Measurements from ENCODE around the gene EFNB2.

EFNB2 gene

GRCh38 chr13:106492588-106493475 lies 42.6 kb downstream of the EFNB2 start:
- no peaks in the 10 kb centered on the region for H3K4me1 ChIP-seq (ENCODE audit: insufficient read depth, insufficient read length)
- TF ChIP-seq ZNF274 (IDR thresholded peaks at IDR 0.05; ENCODE audit: low read depth, low read length), result no peak
- TF ChIP-seq YY1 (IDR thresholded peaks at IDR 0.05; ENCODE audit: insufficient read depth, insufficient read length), result no peak
- no peak for TF ChIP-seq SUZ12 (IDR thresholded peaks at IDR 0.05; ENCODE audit: extremely low read depth, insufficient read depth, insufficient read length)
- H3K27me3 ChIP-seq (ENCODE audit: insufficient read depth, insufficient read length), result no peaks in the 10 kb centered on the region
- DNase-seq (ENCODE audit: low read depth, low spot score), result no peak
- peaks cover 59% of the 10 kb centered on the region for H3K36me3 ChIP-seq (ENCODE audit: insufficient read depth, insufficient read length, low read length)
- no peaks in the 10 kb centered on the region for H3K9me3 ChIP-seq (ENCODE audit: insufficient read depth, low read length)
- no peak overlapping the region for H3K9ac ChIP-seq (ENCODE audit: insufficient read length, low read depth)
- no peak overlapping the region for H3K4me3 ChIP-seq (ENCODE audit: insufficient read length, low read depth)

DNA sequence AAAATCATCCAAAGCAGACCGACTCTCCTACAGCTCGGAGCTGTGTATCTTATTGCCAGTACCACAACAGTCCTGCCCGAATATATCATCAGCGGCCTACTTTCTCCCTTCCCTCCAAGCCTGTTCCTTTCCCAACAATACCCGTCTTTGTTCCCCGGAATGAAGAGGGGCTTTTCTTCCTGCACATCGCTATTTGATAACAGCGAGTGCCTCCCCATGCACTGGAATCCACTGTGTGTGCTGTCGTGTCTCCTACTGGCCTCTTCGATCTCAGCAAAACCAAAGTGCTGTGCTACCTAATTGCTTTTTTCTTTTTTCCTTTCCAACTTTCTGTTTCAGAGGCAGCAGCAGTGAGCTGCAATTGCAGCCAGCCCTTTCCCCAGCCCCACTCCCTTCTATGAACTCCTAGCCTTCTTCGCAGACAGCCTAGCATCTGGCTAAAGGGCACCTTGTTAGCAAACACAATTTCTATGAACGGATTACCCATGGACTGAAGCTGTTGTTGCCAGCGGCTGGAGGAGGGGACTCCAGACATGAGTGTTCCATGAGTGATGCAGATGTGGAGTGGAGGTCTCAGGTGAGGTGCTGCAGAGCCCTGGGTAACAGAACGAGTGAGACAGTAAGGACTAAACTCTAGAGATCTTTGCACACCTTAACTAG lies 43.4 kb downstream of the EFNB2 start:
- TF ChIP-seq YY1 (IDR thresholded peaks at IDR 0.05; ENCODE audit: insufficient read depth, insufficient read length) (no peak), SUZ12 (IDR thresholded peaks at IDR 0.05; ENCODE audit: extremely low read depth, insufficient read depth, insufficient read length) (no peak), ZNF274 (IDR thresholded peaks at IDR 0.05; ENCODE audit: low read depth, low read length) (no peak)
- no peaks in the 10 kb centered on the region for H3K9me3 ChIP-seq (ENCODE audit: insufficient read depth, low read length)
- no peak overlapping the region for H3K4me3 ChIP-seq (ENCODE audit: insufficient read length, low read depth)
- DNase-seq (ENCODE audit: low read depth, low spot score), result no peak
- no peaks in the 10 kb centered on the region for H3K4me1 ChIP-seq (ENCODE audit: insufficient read depth, insufficient read length)
- no peaks in the 10 kb centered on the region for H3K27me3 ChIP-seq (ENCODE audit: insufficient read depth, insufficient read length)
- peaks cover 59% of the 10 kb centered on the region for H3K36me3 ChIP-seq (ENCODE audit: insufficient read depth, insufficient read length, low read length)
- no peak overlapping the region for H3K9ac ChIP-seq (ENCODE audit: insufficient read length, low read depth)

DNA sequence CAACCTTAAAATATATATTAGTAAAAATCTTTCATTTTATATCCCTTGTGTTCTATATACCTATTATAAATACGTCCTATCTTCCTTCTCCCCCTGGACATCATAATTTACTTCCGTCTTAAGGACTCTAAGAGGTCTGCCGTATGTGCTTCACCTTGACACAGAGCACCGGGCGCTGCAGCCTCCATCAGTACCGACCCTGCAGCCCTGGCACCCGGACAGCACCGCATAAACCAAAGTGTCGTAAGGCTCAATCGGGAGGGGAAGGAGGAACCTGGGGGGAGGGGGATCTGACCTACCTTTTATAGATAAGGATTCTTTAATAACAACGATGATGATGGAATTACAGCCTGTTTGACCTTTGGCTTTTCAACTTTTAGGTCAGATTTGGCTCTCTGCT lies 44.0 kb downstream of the EFNB2 start:
- H3K4me3 ChIP-seq (ENCODE audit: insufficient read length, low read depth), result no peak overlapping the region
- no peak for DNase-seq (ENCODE audit: low read depth, low spot score)
- no peak overlapping the region for H3K9ac ChIP-seq (ENCODE audit: insufficient read length, low read depth)
- H3K27me3 ChIP-seq (ENCODE audit: insufficient read depth, insufficient read length), result no peaks in the 10 kb centered on the region
- H3K36me3 ChIP-seq (ENCODE audit: insufficient read depth, insufficient read length, low read length), result peaks cover 56% of the 10 kb centered on the region
- TF ChIP-seq YY1 (IDR thresholded peaks at IDR 0.05; ENCODE audit: insufficient read depth, insufficient read length), result no peak
- TF ChIP-seq SUZ12 (IDR thresholded peaks at IDR 0.05; ENCODE audit: extremely low read depth, insufficient read depth, insufficient read length), result no peak
- no peak for TF ChIP-seq ZNF274 (IDR thresholded peaks at IDR 0.05; ENCODE audit: low read depth, low read length)
- H3K9me3 ChIP-seq (ENCODE audit: insufficient read depth, low read length), result no peaks in the 10 kb centered on the region
- no peaks in the 10 kb centered on the region for H3K4me1 ChIP-seq (ENCODE audit: insufficient read depth, insufficient read length)

- Histone ChIP-seq H3K9ac (ENCODE audit: insufficient read length, low read depth) (no peak overlapping the region), H3K36me3 (ENCODE audit: insufficient read depth, insufficient read length, low read length) (peaks cover 51% of the 10 kb centered on the region), H3K4me1 (ENCODE audit: insufficient read depth, insufficient read length) (no peaks in the 10 kb centered on the region), H3K4me3 (ENCODE audit: insufficient read length, low read depth) (no peak overlapping the region), H3K9me3 (ENCODE audit: insufficient read depth, low read length) (no peaks in the 10 kb centered on the region), H3K27me3 (ENCODE audit: insufficient read depth, insufficient read length) (no peaks in the 10 kb centered on the region)
- DNase-seq (ENCODE audit: low read depth, low spot score), result no peak
- TF ChIP-seq ZNF274 (IDR thresholded peaks at IDR 0.05; ENCODE audit: low read depth, low read length) (no peak), YY1 (IDR thresholded peaks at IDR 0.05; ENCODE audit: insufficient read depth, insufficient read length) (no peak), SUZ12 (IDR thresholded peaks at IDR 0.05; ENCODE audit: extremely low read depth, insufficient read depth, insufficient read length) (no peak)
These were observed 44.7 kb downstream of the EFNB2 start for GRCh38 chr13:106490569-106491321.

DNA sequence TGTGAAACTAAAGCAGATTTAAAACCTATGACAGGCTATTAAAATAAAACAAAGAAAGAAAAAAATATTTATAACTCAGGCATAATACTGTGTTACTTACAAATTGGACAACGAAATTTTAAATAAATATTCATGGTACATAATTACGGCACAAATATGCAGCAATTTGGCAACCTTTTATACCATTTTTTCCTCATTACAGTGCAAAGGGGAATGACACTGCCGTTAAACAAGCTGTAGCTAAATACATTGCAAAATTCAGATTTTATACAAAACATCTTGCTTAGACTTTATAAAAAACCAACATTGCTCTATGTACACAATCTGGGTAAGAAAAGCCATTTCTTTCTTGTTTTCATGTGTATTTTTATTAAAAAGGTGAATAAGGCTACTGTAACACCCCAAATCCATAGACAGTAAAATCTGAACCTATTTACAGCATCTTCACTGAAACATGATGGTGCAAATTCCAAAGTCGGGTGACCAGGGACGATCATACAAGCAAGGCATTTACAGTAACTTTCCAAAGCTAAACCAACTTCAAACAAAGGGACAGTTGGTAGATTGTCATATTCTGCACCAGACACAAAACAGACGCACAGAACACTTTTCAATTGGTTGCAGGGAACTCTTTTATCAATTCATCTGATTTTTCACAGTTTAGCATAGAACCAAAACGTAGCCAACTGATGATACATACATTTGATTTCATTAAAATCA lies 45.5 kb downstream of the EFNB2 start:
- Histone ChIP-seq H3K9ac (ENCODE audit: insufficient read length, low read depth) (no peak overlapping the region), H3K4me1 (ENCODE audit: insufficient read depth, insufficient read length) (no peaks in the 10 kb centered on the region), H3K4me3 (ENCODE audit: insufficient read length, low read depth) (no peak overlapping the region), H3K36me3 (ENCODE audit: insufficient read depth, insufficient read length, low read length) (peaks cover 44% of the 10 kb centered on the region), H3K9me3 (ENCODE audit: insufficient read depth, low read length) (no peaks in the 10 kb centered on the region), H3K27me3 (ENCODE audit: insufficient read depth, insufficient read length) (no peaks in the 10 kb centered on the region)
- no peak for DNase-seq (ENCODE audit: low read depth, low spot score)
- no peak for TF ChIP-seq YY1 (IDR thresholded peaks at IDR 0.05; ENCODE audit: insufficient read depth, insufficient read length)

GRCh38 chr13:106488686-106489085 lies 46.8 kb downstream of the EFNB2 start:
- no peak for DNase-seq (ENCODE audit: low read depth, low spot score)
- Histone ChIP-seq H3K4me3 (ENCODE audit: insufficient read length, low read depth) (no peak overlapping the region), H3K9me3 (ENCODE audit: insufficient read depth, low read length) (no peaks in the 10 kb centered on the region), H3K36me3 (ENCODE audit: insufficient read depth, insufficient read length, low read length) (peaks cover 31% of the 10 kb centered on the region), H3K9ac (ENCODE audit: insufficient read length, low read depth) (no peak overlapping the region), H3K27me3 (ENCODE audit: insufficient read depth, insufficient read length) (no peaks in the 10 kb centered on the region), H3K4me1 (ENCODE audit: insufficient read depth, insufficient read length) (no peaks in the 10 kb centered on the region)
- TF ChIP-seq YY1 (IDR thresholded peaks at IDR 0.05; ENCODE audit: insufficient read depth, insufficient read length), result no peak
- TF ChIP-seq SUZ12 (IDR thresholded peaks at IDR 0.05; ENCODE audit: extremely low read depth, insufficient read depth, insufficient read length), result no peak
- no peak for TF ChIP-seq ZNF274 (IDR thresholded peaks at IDR 0.05; ENCODE audit: low read depth, low read length)

All from NT2/D1 (cell line).